ENCODE data around the gene EEPD1.

DNA sequence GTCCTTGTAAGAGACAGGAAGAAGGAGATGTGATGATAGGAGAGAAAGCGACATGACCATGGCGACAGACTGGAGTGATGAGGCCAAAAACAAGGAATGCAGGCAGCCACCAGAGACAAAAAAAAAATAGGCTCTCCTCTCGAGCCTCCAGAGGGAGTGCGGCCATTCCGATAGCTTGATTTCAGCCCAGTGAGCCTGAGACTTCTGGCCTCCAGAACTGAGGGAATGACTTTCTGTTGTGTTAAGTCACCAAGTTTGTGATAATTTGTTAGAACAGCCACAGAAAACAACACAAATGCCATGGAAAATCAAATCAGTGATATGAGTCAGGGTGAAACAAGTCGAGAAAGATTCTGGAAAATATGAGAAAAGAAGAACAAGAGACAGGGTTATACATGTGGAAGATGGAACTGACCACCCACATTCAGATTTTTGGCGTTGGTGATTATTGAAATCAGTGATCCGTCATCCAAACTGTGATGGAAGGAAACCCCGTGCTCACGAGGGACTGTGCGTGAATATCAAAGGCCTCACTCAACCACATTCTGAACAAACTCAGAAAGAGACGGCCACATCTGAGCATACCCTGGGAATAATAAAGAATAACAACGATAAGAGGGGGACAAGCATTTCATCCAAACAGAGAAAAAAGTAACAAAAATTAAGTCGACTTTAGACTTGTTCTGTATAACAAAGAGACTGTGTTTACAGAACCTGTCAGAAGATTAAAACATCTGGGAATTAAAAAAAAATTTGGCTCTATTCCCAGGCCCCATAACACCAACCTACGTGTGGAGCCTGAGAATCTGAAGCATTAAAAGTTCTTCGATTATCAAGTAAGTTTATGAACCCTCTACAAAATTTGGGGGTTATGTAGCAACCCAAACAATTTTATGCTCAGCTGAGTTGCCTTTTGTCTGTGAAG is 72.1 kb downstream of the EEPD1 start:
- TF ChIP-seq POLR2A (IDR thresholded peaks at IDR 0.05) (no peak), CTCF (IDR thresholded peaks at IDR 0.05) (no peak), POLR2AphosphoS5 (IDR thresholded peaks at IDR 0.05) (no peak)
